ENCODE results near the gene MAP4K4.

- TF ChIP-seq CTCF (conservative IDR thresholded peaks at IDR 0.05; ENCODE audit: low read length) (no peak), EZH2phosphoT487 (IDR thresholded peaks at IDR 0.05; ENCODE audit: borderline replicate concordance, low read depth, low read length) (no peak)
Observed at GRCh38 chr2:101717071-101717845, 19.8 kb downstream of the MAP4K4 start.
